MM.1S (cell line): ENCODE measurements around the gene UIMC1.
A peak's percentile ranks its signal among the peaks of the same experiment; 100 is the strongest.

Experiments
- DNase-seq: peaks from one replicate; pipeline ENCODE4 v3.0.0-alpha.2; 2015
- H2AFZ ChIP-seq: fragments of 300-600 bp; sonication (generic); 2 replicates; pipeline ENCODE4 v1.6.0; 2016; ENCODE audit warnings: antibody characterized with exemption, low read length
- H3F3A ChIP-seq: fragments of 300-600 bp; sonication (generic); 2 replicates; pipeline ENCODE4 v1.6.1; 2016; ENCODE audit warnings: mild to moderate bottlenecking, antibody characterized with exemption, low read length, moderate library complexity, mixed read lengths; ENCODE audit not compliant: insufficient read depth
- H3K27ac ChIP-seq: fragments of 300-600 bp; sonication (generic); 2 replicates; pipeline ENCODE4 v1.5.1; 2016; ENCODE audit warnings: mild to moderate bottlenecking, low read length
- H3K27me3 ChIP-seq: fragments of 300-600 bp; sonication (generic); replicated peaks from 2 replicates; pipeline ENCODE4 v1.6.0; 2016; ENCODE audit warnings: low read length; ENCODE audit not compliant: insufficient read depth
- H3K36me3 ChIP-seq: fragments of 300-600 bp; sonication (generic); replicated peaks from 2 replicates; pipeline ENCODE4 v1.6.1; 2016; ENCODE audit warnings: mild to moderate bottlenecking, low read length, mixed read lengths; ENCODE audit not compliant: insufficient read depth
- H3K4me1 ChIP-seq: fragments of 300-600 bp; sonication (generic); 2 replicates; pipeline ENCODE4 v1.6.1; 2016; ENCODE audit warnings: low read length, mixed read lengths
- H3K4me2 ChIP-seq: fragments of 300-600 bp; sonication (generic); 2 replicates; pipeline ENCODE4 v1.6.0; 2016; ENCODE audit warnings: low read depth, low read length
- H3K4me3 ChIP-seq: fragments of 300-600 bp; sonication (generic); 2 replicates; pipeline ENCODE4 v1.5.1; 2016; ENCODE audit warnings: low read length, mixed read lengths
- H3K79me2 ChIP-seq: fragments of 300-600 bp; sonication (generic); 2 replicates; pipeline ENCODE4 v1.6.1; 2016; ENCODE audit warnings: mixed run types, low read length, mixed read lengths
- H3K9ac ChIP-seq: fragments of 300-600 bp; sonication (generic); 2 replicates; pipeline ENCODE4 v1.6.1; 2016; ENCODE audit warnings: low read length, mixed read lengths
- H3K9me2 ChIP-seq: fragments of 300-600 bp; sonication (generic); replicated peaks from 2 replicates; pipeline ENCODE4 v1.6.1; 2016; ENCODE audit warnings: mild to moderate bottlenecking, low read length, mixed read lengths; ENCODE audit not compliant: insufficient read depth
- H3K9me3 ChIP-seq: fragments of 300-600 bp; sonication (generic); replicated peaks from 2 replicates; pipeline ENCODE4 v1.6.1; 2016; ENCODE audit warnings: mild to moderate bottlenecking, low read length, mixed read lengths; ENCODE audit not compliant: insufficient read depth
- H4K20me1 ChIP-seq: fragments of 300-600 bp; sonication (generic); 2 replicates; pipeline ENCODE4 v1.6.1; 2016; ENCODE audit warnings: mild to moderate bottlenecking, low read length, moderate library complexity, mixed read lengths; ENCODE audit not compliant: insufficient read depth
- CTCF ChIP-seq: fragments of 300-600 bp; sonication (generic); IDR thresholded peaks from 2 replicates; pipeline ENCODE4 v1.5.1; 2016; ENCODE audit warnings: antibody characterized with exemption, low read length, mixed read lengths
- EZH2 ChIP-seq: fragments of 300-600 bp; sonication (generic); optimal IDR thresholded peaks from 2 replicates; pipeline ENCODE3; 2017; ENCODE audit warnings: low read depth, mild to moderate bottlenecking, antibody characterized with exemption, low read length, mixed read lengths
- EZH2phosphoT487 ChIP-seq: fragments of 300-600 bp; sonication (generic); IDR thresholded peaks from 2 replicates; pipeline ENCODE4 v1.6.1; 2018; ENCODE audit warnings: antibody characterized with exemption, low read length

UIMC1 gene

GRCh38 chr5:176998828-176999227 lies 7.8 kb downstream of the UIMC1 start:
- no peak overlapping the region for H3K4me2 ChIP-seq
- no peaks in the 10 kb centered on the region for H3K36me3 ChIP-seq
- H3K4me1 ChIP-seq = peaks cover 35% of the 10 kb centered on the region
- H3K9me2 ChIP-seq = no peaks in the 10 kb centered on the region
- H3K9ac ChIP-seq = no peak overlapping the region
- no peaks in the 10 kb centered on the region; the same call in 1 of the 2 replicates for H4K20me1 ChIP-seq
- H3K27ac ChIP-seq = no peak overlapping the region
- no peaks in the 10 kb centered on the region for H3K27me3 ChIP-seq
- H3K79me2 ChIP-seq = peaks cover 97% of the 10 kb centered on the region
- DNase-seq = no peak
- H3K4me3 ChIP-seq = no peak overlapping the region
- H3F3A ChIP-seq = peaks cover 47% of the 10 kb centered on the region
- H3K9me3 ChIP-seq = no peaks in the 10 kb centered on the region
- TF ChIP-seq CTCF = no peak
- TF ChIP-seq EZH2phosphoT487 = no peak
- TF ChIP-seq EZH2 = no peak
- no peak overlapping the region for H2AFZ ChIP-seq

GRCh38 chr5:176996780-176997179 lies 9.8 kb downstream of the UIMC1 start:
- no peaks in the 10 kb centered on the region for H3K36me3 ChIP-seq
- peak overlapping the region; percentile 15 for H3K9ac ChIP-seq
- DNase-seq = peak; percentile 14
- peaks cover 43% of the 10 kb centered on the region for H3K4me1 ChIP-seq
- H3K9me2 ChIP-seq = no peaks in the 10 kb centered on the region
- H3K9me3 ChIP-seq = no peaks in the 10 kb centered on the region
- H3K4me2 ChIP-seq = peak overlapping the region; percentile 56
- peaks cover 51% of the 10 kb centered on the region for H3F3A ChIP-seq
- H3K27me3 ChIP-seq = no peaks in the 10 kb centered on the region
- TF ChIP-seq EZH2phosphoT487 (no peak), CTCF (no peak), EZH2 (no peak)
- H3K4me3 ChIP-seq = peak overlapping the region; percentile 1; the same call in 1 of the 2 replicates
- H3K27ac ChIP-seq = peak overlapping the region; percentile 83
- H2AFZ ChIP-seq = no peak overlapping the region
- H4K20me1 ChIP-seq = no peaks in the 10 kb centered on the region
- H3K79me2 ChIP-seq = peaks cover 97% of the 10 kb centered on the region

- peak overlapping the region; percentile 83 for H3K27ac ChIP-seq
- H3K79me2 ChIP-seq = peaks cover 97% of the 10 kb centered on the region
- H3K4me1 ChIP-seq = peaks cover 43% of the 10 kb centered on the region
- no peaks in the 10 kb centered on the region for H3K27me3 ChIP-seq
- H3K9me2 ChIP-seq = no peaks in the 10 kb centered on the region
- H2AFZ ChIP-seq = no peak overlapping the region
- peak overlapping the region; percentile 56 for H3K4me2 ChIP-seq
- H3K9ac ChIP-seq = peak overlapping the region; percentile 15
- peak; percentile 43 for DNase-seq
- H3K36me3 ChIP-seq = no peaks in the 10 kb centered on the region
- TF ChIP-seq CTCF = no peak
- no peak for TF ChIP-seq EZH2
- no peak for TF ChIP-seq EZH2phosphoT487
- H4K20me1 ChIP-seq = no peaks in the 10 kb centered on the region; the same call in 1 of the 2 replicates
- H3F3A ChIP-seq = peaks cover 51% of the 10 kb centered on the region
- peak overlapping the region; percentile 1; the same call in 1 of the 2 replicates for H3K4me3 ChIP-seq
- no peaks in the 10 kb centered on the region for H3K9me3 ChIP-seq
Measured at GRCh38 chr5:176995896-176996767, 10.4 kb downstream of the UIMC1 start.
